ENCODE results near the gene NAPEPLD.

DNA sequence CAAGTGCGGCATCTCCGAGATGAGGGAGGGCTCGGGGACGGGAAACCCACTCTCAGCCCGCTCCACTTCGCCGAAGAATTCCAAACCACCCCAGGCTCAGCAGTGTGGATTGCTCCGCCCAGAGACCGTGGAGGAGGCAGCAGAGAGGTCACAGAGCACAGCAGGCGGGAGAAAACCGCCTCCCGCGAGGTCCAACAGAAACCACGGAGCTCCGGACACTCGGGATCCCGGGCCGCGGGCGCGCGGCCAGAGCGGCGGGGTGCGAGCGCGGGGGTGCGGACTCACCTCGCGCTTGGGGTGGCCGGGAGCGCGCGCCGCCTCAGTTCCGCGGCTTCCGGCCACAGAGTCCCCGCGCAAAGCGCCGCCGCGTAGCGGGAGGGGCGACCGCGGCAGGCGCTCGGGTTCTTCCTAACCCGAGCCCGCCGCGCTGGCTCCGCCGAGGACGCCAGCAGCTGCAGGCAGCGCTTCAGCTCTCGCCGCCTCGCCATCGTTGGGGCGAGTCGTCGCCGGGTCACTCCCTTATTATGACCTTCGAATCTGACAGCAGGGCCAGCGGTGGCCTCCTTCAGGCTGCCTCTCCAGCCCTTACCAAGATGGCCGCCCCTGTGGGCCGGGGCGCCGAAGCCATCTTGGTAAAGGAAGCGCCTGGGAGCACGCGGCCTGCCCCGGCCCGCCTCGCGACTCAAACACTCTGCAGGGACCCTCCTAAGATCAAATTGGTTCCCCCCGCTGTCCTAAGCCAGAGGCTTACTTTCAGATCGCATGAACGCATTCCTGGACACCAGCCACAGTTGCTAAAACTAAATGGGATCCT lies at the start of gene NAPEPLD:
- TF ChIP-seq, protein P1, sequence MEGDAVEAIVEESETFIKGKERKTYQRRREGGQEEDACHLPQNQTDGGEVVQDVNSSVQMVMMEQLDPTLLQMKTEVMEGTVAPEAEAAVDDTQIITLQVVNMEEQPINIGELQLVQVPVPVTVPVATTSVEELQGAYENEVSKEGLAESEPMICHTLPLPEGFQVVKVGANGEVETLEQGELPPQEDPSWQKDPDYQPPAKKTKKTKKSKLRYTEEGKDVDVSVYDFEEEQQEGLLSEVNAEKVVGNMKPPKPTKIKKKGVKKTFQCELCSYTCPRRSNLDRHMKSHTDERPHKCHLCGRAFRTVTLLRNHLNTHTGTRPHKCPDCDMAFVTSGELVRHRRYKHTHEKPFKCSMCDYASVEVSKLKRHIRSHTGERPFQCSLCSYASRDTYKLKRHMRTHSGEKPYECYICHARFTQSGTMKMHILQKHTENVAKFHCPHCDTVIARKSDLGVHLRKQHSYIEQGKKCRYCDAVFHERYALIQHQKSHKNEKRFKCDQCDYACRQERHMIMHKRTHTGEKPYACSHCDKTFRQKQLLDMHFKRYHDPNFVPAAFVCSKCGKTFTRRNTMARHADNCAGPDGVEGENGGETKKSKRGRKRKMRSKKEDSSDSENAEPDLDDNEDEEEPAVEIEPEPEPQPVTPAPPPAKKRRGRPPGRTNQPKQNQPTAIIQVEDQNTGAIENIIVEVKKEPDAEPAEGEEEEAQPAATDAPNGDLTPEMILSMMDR (IDR thresholded peaks at IDR 0.05) = peak in 1 of 6 experiments; percentile 21
- peak; percentile 66 to 72 for TF ChIP-seq POLR2A (IDR thresholded peaks at IDR 0.05)
